Smooth muscle cell (in vitro differentiated cells): ENCODE results near the gene DHCR24. TPM values are rescaled to one million over a fixed set of nuclear protein-coding genes. Genes with fewer than 3 reads are reported as not detected.

ENCODE experiments used
- DNase-seq: peaks from one replicate; lab custom pipeline; 2025; ENCODE audit not compliant: unreplicated experiment; lab: John Stamatoyannopoulos, UW
- H2AFZ ChIP-seq: fragments of 200-600 bp; sonication (generic); 2 replicates; pipeline ENCODE4 v1.6.0; 2016; ENCODE audit warnings: antibody characterized with exemption, low read depth, mild to moderate bottlenecking
- H3F3A ChIP-seq: fragments of 200-600 bp; sonication (generic); 2 replicates; pipeline ENCODE4 v1.6.0; 2017; ENCODE audit warnings: antibody characterized with exemption, low read depth
- H3K27ac ChIP-seq: fragments of 200-600 bp; sonication (generic); 2 replicates; pipeline ENCODE4 v1.5.1; 2016; ENCODE audit warnings: low read depth, mild to moderate bottlenecking
- H3K27me3 ChIP-seq: fragments of 200-600 bp; sonication (generic); 2 replicates; pipeline ENCODE4 v1.6.1; 2016; ENCODE audit warnings: low read depth, mild to moderate bottlenecking
- H3K36me3 ChIP-seq: fragments of 200-600 bp; sonication (generic); 2 replicates; pipeline ENCODE4 v1.5.1; 2016; ENCODE audit warnings: low read depth
- H3K4me1 ChIP-seq: fragments of 200-600 bp; sonication (generic); 2 replicates; pipeline ENCODE4 v1.5.1; 2016; ENCODE audit warnings: low read depth
- H3K4me2 ChIP-seq: fragments of 200-600 bp; sonication (generic); 2 replicates; pipeline ENCODE4 v1.6.0; 2016; ENCODE audit warnings: mild to moderate bottlenecking
- H3K4me3 ChIP-seq: fragments of 200-600 bp; sonication (generic); 2 replicates; pipeline ENCODE4 v1.5.1; 2016; ENCODE audit warnings: mild to moderate bottlenecking
- H3K79me2 ChIP-seq: fragments of 200-600 bp; sonication (generic); 2 replicates; pipeline ENCODE4 v1.6.0; 2016; ENCODE audit warnings: low read depth, mild to moderate bottlenecking
- H3K9ac ChIP-seq: fragments of 200-600 bp; sonication (generic); 2 replicates; pipeline ENCODE4 v1.6.0; 2016; ENCODE audit warnings: low read depth
- H3K9me3 ChIP-seq: fragments of 200-600 bp; sonication (generic); replicated peaks from 2 replicates; pipeline ENCODE4 v1.5.1; 2016; ENCODE audit warnings: low read depth
- H4K20me1 ChIP-seq: fragments of 200-600 bp; sonication (generic); 2 replicates; pipeline ENCODE4 v1.6.0; 2016; ENCODE audit warnings: low read depth
- CTCF ChIP-seq: fragments of 200-600 bp; sonication (generic); IDR thresholded peaks from 2 replicates; pipeline ENCODE4 v1.5.1; 2017; ENCODE audit warnings: borderline replicate concordance, mild to moderate bottlenecking, antibody characterized with exemption; ENCODE audit not compliant: insufficient read depth, poor library complexity, severe bottlenecking
- WGBS: methylation state at CpG from one replicate; pipeline ENCODE4 v1.1.7; 2016; ENCODE audit warnings: low lambda C conversion rate; 5-methylcytosine and 5-hydroxymethylcytosine counted together
- polyA plus RNA-seq: library from polyadenylated mRNA; unstranded; fragments of >200 nt; fragmentation: Nextera tagmentation; extraction: Ambion mirVana; gene quantifications from 2 replicates; pipeline ENCODE4 v1.2.1, GENCODE V29; 2016
- total RNA-seq: library from RNA; depleted of rRNA; stranded (reverse); fragments of >200 nt; gene quantifications from 2 replicates; pipeline ENCODE4 v1.2.3, GENCODE V29; 2014

The DHCR24 gene
- total and polyA plus RNA-seq, 2 experiments from 2014 or later: 47.2 to 64.2 TPM

GRCh38 chr1:54805466-54805865 is 81.5 kb downstream of the DHCR24 start:
- no peak overlapping the region for H3K4me2 ChIP-seq
- no peaks in the 10 kb centered on the region for H3K36me3 ChIP-seq
- no peak overlapping the region for H3K27ac ChIP-seq
- H3K9me3 ChIP-seq: no peaks in the 10 kb centered on the region
- no peaks in the 10 kb centered on the region for H3K4me1 ChIP-seq
- H2AFZ ChIP-seq: no peak overlapping the region
- no peak for TF ChIP-seq CTCF
- H4K20me1 ChIP-seq: no peaks in the 10 kb centered on the region
- no peaks in the 10 kb centered on the region for H3F3A ChIP-seq
- no peaks in the 10 kb centered on the region for H3K79me2 ChIP-seq
- peaks cover 18% of the 10 kb centered on the region for H3K27me3 ChIP-seq
- no peak for DNase-seq
- H3K9ac ChIP-seq: no peak overlapping the region
- H3K4me3 ChIP-seq: no peak overlapping the region
- WGBS: 85% methylated on average over 3 of the region's 3 CpGs

- H3K27ac ChIP-seq: no peak overlapping the region
- no peaks in the 10 kb centered on the region for H3K4me1 ChIP-seq
- H3K27me3 ChIP-seq: peaks cover 25% of the 10 kb centered on the region
- no peak for TF ChIP-seq CTCF
- no peak overlapping the region for H3K4me2 ChIP-seq
- H3K79me2 ChIP-seq: no peaks in the 10 kb centered on the region
- no peaks in the 10 kb centered on the region for H3F3A ChIP-seq
- no peaks in the 10 kb centered on the region for H3K36me3 ChIP-seq
- H3K9me3 ChIP-seq: no peaks in the 10 kb centered on the region
- no peak overlapping the region for H3K4me3 ChIP-seq
- no peak for DNase-seq
- H3K9ac ChIP-seq: no peak overlapping the region
- H2AFZ ChIP-seq: no peak overlapping the region
- no peaks in the 10 kb centered on the region for H4K20me1 ChIP-seq
- 86% methylated on average over 6 of the region's 6 CpGs for WGBS
Measured at GRCh38 chr1:54804471-54805132, 82.4 kb downstream of the DHCR24 start.

- Histone ChIP-seq H3K9me3 (no peaks in the 10 kb centered on the region), H3F3A (no peaks in the 10 kb centered on the region), H3K9ac (no peak overlapping the region), H3K27me3 (peaks cover 31% of the 10 kb centered on the region), H3K36me3 (no peaks in the 10 kb centered on the region), H3K27ac (no peak overlapping the region), H3K4me1 (no peaks in the 10 kb centered on the region), H4K20me1 (no peaks in the 10 kb centered on the region), H3K4me2 (no peak overlapping the region), H2AFZ (no peak overlapping the region), H3K4me3 (no peak overlapping the region), H3K79me2 (no peaks in the 10 kb centered on the region)
- TF ChIP-seq CTCF: no peak
- no peak for DNase-seq
- WGBS: 69% methylated on average over 4 of the region's 4 CpGs
Measured at GRCh38 chr1:54803761-54804470, 83.1 kb downstream of the DHCR24 start.
